Glutamatergic neuron (in vitro differentiated cells): ENCODE results near the gene CTDSPL. TPM values are rescaled to one million over a fixed set of nuclear protein-coding genes. Genes with fewer than 3 reads are reported as not detected.

Experiments
- DNase-seq: peaks from one replicate; pipeline ENCODE4 v3.0.0; 2022
- H3K27ac Mint-ChIP-seq: one replicate; pipeline ENCODE4 v1.8.0; 2020; ENCODE audit warnings: mild to moderate bottlenecking, mixed read lengths, inconsistent platforms; ENCODE audit not compliant: unreplicated experiment
- H3K27me3 Mint-ChIP-seq: one replicate; pipeline ENCODE4 v1.8.0; 2020; ENCODE audit warnings: mild to moderate bottlenecking, moderate library complexity, mixed read lengths, inconsistent platforms; ENCODE audit not compliant: unreplicated experiment
- H3K36me3 Mint-ChIP-seq: one replicate; pipeline ENCODE4 v1.8.0; 2020; ENCODE audit warnings: mild to moderate bottlenecking, mixed read lengths, inconsistent platforms; ENCODE audit not compliant: unreplicated experiment
- H3K4me1 Mint-ChIP-seq: one replicate; pipeline ENCODE4 v1.8.0; 2020; ENCODE audit warnings: mild to moderate bottlenecking, low read depth, mixed read lengths, inconsistent platforms; ENCODE audit not compliant: unreplicated experiment
- H3K4me3 Mint-ChIP-seq: one replicate; pipeline ENCODE4 v1.8.0; 2020; ENCODE audit warnings: mild to moderate bottlenecking, mixed read lengths, inconsistent platforms; ENCODE audit not compliant: unreplicated experiment
- H3K9me3 Mint-ChIP-seq: one replicate; pipeline ENCODE4 v1.8.0; 2020; ENCODE audit warnings: mild to moderate bottlenecking, moderate library complexity, mixed read lengths, inconsistent platforms; ENCODE audit not compliant: unreplicated experiment
- CTCF ChIP-seq: fragments of 200-600 bp; sonication (generic); IDR thresholded peaks from one replicate; pipeline ENCODE4 v1.5.0; 2021; ENCODE audit not compliant: partially characterized antibody, unreplicated experiment
- total RNA-seq: library from RNA; stranded (reverse); fragmentation: NEBNext Ultra II Directional; extraction: Animal tissue kit (Norgen Biotek cat#: 25700); gene quantifications from one replicate; pipeline ENCODE4 v1.2.1, GENCODE V29; 2021; ENCODE audit not compliant: unreplicated experiment

Gene CTDSPL
- total RNA-seq, 1 donor from 2014 or later, result 6.6 TPM

- DNase-seq, result no peak
- H3K27ac Mint-ChIP-seq, result no peak overlapping the region
- H3K4me1 Mint-ChIP-seq, result peaks cover 2% of the 10 kb centered on the region
- H3K9me3 Mint-ChIP-seq, result no peaks in the 10 kb centered on the region
- peaks cover 2% of the 10 kb centered on the region for H3K27me3 Mint-ChIP-seq
- no peak for TF ChIP-seq CTCF
- no peak overlapping the region for H3K4me3 Mint-ChIP-seq
- no peaks in the 10 kb centered on the region for H3K36me3 Mint-ChIP-seq
Observed at GRCh38 chr3:37887824-37888223, 26.1 kb downstream of the CTDSPL start.

GRCh38 chr3:37888421-37888820, 26.7 kb downstream of the CTDSPL start:
- Mint-ChIP-seq H3K4me1 (peaks cover 2% of the 10 kb centered on the region), H3K36me3 (no peaks in the 10 kb centered on the region), H3K9me3 (no peaks in the 10 kb centered on the region), H3K27me3 (peaks cover 2% of the 10 kb centered on the region), H3K4me3 (no peak overlapping the region), H3K27ac (no peak overlapping the region)
- DNase-seq, result no peak
- no peak for TF ChIP-seq CTCF

- no peak for TF ChIP-seq CTCF
- no peak for DNase-seq
- no peaks in the 10 kb centered on the region for H3K9me3 Mint-ChIP-seq
- H3K36me3 Mint-ChIP-seq, result no peaks in the 10 kb centered on the region
- H3K27ac Mint-ChIP-seq, result no peak overlapping the region
- H3K4me1 Mint-ChIP-seq, result peaks cover 2% of the 10 kb centered on the region
- H3K27me3 Mint-ChIP-seq, result peaks cover 2% of the 10 kb centered on the region
- H3K4me3 Mint-ChIP-seq, result no peak overlapping the region
Observed at GRCh38 chr3:37890522-37890921, 28.8 kb downstream of the CTDSPL start.

- H3K27me3 Mint-ChIP-seq, result peaks cover 2% of the 10 kb centered on the region
- no peak overlapping the region for H3K27ac Mint-ChIP-seq
- peaks cover 2% of the 10 kb centered on the region for H3K4me1 Mint-ChIP-seq
- DNase-seq, result no peak
- TF ChIP-seq CTCF, result no peak
- H3K9me3 Mint-ChIP-seq, result no peaks in the 10 kb centered on the region
- no peak overlapping the region for H3K4me3 Mint-ChIP-seq
- H3K36me3 Mint-ChIP-seq, result no peaks in the 10 kb centered on the region
Observed at GRCh38 chr3:37891227-37891626, 29.5 kb downstream of the CTDSPL start.

GRCh38 chr3:37892927-37893600, 31.4 kb downstream of the CTDSPL start:
- no peak for DNase-seq
- no peak overlapping the region for H3K4me3 Mint-ChIP-seq
- H3K4me1 Mint-ChIP-seq, result peaks cover 2% of the 10 kb centered on the region
- no peaks in the 10 kb centered on the region for H3K36me3 Mint-ChIP-seq
- peaks cover 2% of the 10 kb centered on the region for H3K27me3 Mint-ChIP-seq
- no peaks in the 10 kb centered on the region for H3K9me3 Mint-ChIP-seq
- no peak overlapping the region for H3K27ac Mint-ChIP-seq
- TF ChIP-seq CTCF, result no peak
